Muscle of back (tissue), 11 donors: Measurements from ENCODE around the gene FBXO34. TPM values are rescaled to one million over a fixed set of nuclear protein-coding genes. Genes with fewer than 3 reads are reported as not detected.
A peak's percentile ranks its signal among the peaks of the same experiment; 100 is the strongest.
"Not testable (repeated sequence)": the region's sequence is repeated elsewhere in the genome, so short reads cannot be mapped to it uniquely, and the experiment has no call there.

ENCODE experiments used
- DNase-seq, 3 donors: peaks; one replicate each; pipeline versions ENCODE4 v3.0.0 to v3.0.0-alpha.2; 2013
- polyA plus RNA-seq, 10 donors: library from polyadenylated mRNA; unstranded; fragments of 120-200 nt; gene quantifications; one replicate each; pipeline ENCODE4 v1.2.1, GENCODE V29; 2013; ENCODE audit not compliant: insufficient read length in 10 of 10

FBXO34 gene
- polyA plus RNA-seq, 10 donors: 16.2 to 21.6 (median 19.1) TPM

DNA sequence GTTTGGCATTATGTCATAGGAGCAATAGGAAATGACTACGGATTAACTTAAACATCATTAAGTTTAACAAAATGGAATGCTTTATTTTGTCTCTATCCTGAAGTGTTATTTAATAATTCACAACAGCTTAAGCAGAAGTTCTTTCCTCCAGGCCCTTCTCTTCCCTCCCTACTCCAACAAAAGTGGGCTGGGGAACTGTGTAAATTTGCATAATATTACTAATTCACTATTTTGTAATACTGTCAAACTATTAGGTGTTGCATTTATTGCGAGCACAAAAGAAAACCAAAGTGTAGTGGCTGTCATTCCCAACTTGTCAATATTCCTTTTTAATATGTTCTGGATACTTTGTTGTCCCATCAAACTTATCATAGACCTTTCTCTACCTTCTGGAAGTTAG, 70.6 kb downstream of the FBXO34 start:
- DNase-seq: no peak

- not testable (repeated sequence) for DNase-seq
Measured at GRCh38 chr14:55344582-55345163, 73.5 kb downstream of the FBXO34 start.

DNA sequence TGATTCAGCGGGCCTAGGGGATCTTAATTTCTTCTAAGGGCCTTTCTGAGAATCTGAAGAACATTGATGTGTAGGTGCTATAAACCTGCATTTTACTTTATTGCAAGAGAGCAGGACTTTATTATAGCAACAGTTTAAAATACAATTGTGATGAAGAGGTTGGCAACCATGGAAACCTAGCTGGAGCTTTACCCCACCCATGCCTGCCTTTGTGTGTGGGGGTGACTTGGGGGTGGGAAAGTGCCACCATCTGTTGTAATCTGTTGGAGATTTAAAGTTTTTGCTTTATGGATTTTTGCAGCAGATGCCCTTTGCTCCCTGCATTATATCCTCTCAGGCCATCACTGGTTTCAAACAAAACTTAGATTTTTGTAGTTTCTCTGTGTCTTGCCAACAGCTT, 75.8 kb downstream of the FBXO34 start:
- no peak for DNase-seq

DNA sequence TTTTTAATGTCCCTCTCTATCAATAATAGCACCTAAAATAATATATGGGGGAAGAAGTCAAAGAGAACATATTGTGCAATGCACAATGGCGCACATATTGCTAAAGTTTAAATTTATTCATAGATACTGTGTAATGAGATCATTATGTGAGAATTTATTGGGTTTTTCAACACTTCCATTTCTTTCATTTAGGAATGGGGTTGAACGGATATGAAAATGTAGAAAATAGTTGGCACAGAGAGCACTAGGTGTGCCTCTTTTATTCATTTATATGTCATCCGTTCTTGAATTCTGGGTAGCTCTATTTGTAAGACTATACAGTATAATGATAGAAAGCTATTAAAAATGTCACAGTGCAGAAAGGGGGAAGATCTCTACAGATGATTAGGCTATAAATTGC, 76.5 kb downstream of the FBXO34 start:
- no peak for DNase-seq

- DNase-seq: no peak
Measured at GRCh38 chr14:55348766-55349453, 77.7 kb downstream of the FBXO34 start.

DNA sequence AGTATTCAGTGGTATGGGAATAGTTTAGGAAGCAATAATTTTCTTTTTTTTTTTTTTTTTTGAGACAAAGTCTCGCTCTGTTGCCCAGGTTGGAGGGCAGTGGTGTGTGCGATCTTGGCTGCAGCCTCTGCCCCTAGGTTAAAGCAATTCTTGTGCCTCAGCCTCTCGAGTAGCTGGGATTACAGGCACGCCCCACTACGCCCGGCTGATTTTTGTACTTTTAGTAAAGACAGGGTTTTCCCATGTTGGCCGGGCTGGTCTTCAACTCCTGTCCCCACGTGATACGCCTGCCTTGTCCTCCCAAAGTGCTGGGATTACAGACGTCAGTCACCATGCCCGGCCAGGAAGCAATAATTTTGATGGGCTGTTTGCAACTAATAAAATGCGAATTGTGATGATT, 78.3 kb downstream of the FBXO34 start:
- no peak for DNase-seq

DNA sequence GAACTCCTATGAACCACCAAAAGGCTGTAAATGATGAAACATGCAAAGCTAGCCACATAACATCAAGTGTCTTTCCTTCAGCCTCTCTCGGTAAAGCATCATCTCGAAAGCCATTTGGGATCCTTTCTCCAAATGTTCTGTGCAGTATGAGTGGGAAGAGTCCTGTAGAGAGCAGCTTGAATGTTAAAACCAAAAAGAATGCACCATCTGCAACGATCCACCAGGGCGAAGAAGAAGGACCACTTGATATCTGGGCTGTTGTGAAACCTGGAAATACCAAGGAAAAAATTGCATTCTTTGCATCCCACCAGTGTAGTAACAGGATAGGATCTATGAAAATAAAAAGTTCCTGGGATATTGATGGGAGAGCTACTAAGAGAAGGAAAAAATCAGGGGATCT, 79.2 kb downstream of the FBXO34 start:
- DNase-seq: no peak

DNA sequence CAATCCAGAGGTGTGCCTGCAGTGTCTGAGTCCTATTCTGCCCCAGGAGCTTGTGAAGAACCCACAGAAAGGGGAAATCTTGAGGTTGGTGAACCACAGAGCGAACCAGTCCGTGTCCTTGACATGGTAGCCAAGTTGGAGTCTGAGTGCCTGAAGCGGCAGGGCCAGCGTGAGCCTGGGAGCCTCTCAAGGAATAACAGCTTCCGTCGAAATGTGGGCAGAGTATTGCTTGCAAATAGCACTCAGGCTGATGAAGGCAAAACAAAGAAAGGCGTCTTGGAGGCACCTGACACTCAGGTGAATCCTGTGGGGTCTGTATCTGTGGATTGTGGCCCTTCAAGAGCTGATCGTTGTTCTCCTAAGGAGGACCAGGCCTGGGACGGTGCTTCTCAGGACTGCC, 79.9 kb downstream of the FBXO34 start:
- no peak for DNase-seq

GRCh38 chr14:55352201-55352600, 81.0 kb downstream of the FBXO34 start:
- no peak for DNase-seq

DNA sequence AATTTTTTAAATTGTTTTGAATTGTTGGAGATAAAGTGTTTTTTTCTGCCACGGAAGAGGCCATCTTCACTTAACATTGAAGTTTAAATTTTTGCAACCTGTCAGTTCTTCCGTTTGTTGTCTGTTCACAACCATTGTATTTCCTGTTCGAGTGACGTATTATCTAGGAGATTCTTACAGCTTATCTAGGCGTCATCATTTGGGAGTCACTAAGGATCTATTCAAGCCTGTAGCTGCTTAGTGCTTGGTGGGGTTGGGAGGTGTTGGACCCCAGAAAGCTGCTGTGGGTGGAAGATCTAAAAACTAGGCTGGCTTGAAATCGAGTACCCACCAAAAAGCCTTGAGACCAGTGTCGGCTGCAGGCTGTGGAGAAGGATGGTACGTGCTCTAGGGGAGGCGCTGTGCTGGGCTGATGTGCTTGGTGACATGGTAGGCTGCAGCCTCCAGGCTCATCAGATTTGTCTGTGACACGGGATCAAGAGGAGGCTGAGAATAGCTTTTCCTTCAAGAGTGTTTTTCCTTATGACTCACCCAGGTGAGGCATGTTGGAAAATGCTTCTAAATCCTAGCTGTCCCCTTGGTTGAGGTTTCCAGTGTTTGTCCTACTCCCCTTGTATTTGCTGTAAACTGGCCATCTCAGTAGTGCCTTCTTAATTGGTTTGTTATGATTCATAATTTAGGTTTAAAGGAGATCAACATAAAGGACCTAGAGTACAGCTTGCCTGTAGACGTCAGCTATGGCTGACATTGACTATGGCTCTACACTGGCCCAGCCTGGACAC, 82.7 kb downstream of the FBXO34 start:
- DNase-seq: no peak

DNA sequence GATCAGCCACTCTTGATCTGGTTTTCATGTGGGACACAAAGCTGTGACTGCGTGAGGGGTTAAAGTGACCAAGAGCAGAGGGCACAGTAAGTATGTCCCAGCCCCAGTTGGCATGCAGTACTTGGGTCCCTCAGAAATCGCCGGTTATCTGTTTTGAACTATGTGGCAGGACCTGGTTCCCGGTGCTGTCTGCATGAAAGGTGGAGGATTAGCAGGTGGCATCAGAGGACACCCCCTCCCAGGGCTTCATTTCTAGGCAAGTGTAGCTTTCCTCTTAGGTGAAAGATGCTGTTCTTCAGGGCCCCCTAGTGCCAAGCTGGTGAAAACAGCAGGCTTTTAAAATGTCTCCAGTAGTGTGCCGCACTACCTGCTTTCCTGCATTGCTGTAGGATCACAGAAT, 83.3 kb downstream of the FBXO34 start:
- peak; percentile 24 to 65 (median 42) for DNase-seq

- DNase-seq: no peak
Measured at GRCh38 chr14:55355922-55356321, 84.7 kb downstream of the FBXO34 start.

GRCh38 chr14:55356913-55357312, 85.7 kb downstream of the FBXO34 start:
- DNase-seq: no peak

DNA sequence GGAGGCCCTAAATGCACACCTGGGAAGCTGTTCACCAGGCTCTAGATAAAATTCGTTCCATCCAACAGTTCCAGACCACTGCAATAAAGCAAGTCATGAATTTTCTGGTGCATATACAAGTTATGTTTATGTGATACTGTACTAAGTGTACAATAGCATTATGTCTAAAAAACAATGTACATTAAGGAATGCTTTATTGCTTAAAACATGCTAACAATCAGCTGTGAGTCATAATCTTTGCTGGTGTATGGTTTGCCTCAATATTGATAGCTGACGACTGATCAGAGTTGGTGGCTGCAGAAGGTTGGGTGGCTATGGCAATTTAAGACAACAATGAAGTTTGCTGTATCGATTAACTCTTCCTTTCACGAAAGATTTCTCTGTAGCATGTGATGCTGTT, 88.1 kb downstream of the FBXO34 start:
- DNase-seq: no peak

- DNase-seq: no peak
Measured at GRCh38 chr14:55361190-55361589, 90.0 kb downstream of the FBXO34 start.

DNA sequence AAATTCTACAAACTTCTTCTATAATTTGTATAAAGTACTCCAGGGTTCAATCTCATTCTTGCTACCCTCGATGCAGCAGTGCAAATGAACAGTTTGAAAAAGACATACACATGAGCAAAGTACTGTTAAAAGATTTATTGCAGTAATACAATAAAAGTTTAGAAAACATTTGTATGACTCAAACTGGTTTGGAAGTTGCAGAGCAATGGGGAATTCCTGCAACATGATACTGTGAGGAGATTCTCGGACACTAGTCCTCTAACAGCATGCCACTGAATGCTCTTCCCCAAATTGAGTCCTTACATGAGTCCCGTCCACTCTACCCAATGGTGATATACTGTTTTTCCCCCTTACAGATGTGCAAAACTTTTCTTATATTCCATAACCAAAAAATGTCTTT, 95.0 kb downstream of the FBXO34 start:
- DNase-seq: peak in 2 of 3 donors; percentile 9 to 24

- no peak for DNase-seq
Measured at GRCh38 chr14:55370883-55371455, 99.7 kb downstream of the FBXO34 start.

GRCh38 chr14:55372423-55372822, 101.2 kb downstream of the FBXO34 start:
- no peak for DNase-seq

DNA sequence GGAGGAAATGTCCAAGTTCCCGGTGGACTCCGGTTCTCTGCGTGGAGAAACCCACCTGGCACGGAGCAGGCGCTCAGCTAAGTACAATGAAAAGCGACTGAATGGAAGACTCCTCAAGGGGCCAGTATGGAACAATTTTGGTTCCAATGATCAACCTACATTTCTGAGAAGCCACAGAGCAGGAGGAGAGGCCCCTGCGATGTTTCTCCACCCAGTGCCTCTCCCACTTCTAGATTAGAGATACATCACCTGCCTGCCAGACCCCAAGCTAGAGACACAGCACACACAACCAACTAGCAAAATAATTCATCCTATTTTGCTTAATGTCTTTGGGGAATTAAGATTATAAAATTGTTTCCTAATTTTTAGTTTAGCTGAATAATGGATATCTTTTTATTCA, 101.6 kb downstream of the FBXO34 start:
- DNase-seq: no peak

DNA sequence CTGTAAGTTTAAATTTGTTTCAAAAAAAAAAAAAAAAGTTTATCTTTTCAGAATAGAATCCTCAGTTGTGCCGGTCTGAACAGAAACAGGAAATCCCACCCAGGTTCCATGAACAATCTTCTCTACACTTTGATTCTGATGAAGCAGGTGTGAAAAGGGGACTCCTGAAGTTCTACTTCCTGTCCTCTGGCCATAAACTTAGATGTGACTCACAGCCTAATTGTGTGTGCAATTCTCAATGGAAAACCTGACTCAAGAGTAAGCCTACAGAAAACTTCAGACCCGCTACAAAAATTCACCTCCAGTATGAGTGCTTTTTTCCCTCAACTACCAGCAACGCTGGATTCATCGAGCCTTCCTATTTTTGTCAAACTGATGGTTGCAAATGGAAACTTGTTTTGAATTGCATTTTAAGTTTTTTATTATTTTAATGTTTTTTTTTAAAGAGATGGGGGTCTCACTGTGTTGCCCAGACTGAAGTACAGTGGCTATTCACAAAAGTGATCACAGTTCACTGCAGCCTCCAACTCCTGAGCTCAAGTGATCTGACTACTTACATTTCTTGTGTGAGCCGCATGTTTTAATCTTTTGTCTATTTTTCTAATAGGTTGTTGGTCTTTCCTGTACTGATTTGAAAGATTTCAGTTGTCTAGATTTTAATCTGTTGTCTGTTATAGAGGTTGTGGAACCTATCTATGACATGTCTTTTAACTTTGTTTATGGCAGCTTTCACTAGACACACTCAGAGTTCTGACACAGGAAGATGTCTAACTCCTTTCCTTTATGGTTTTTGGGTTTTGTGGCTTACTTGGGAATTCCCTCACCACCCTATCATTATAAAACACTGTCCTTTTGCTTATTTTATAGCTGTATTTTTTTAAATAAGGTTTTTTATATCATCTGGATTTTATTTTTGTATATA, 102.8 kb downstream of the FBXO34 start:
- DNase-seq: no peak

GRCh38 chr14:55374771-55375170, 103.5 kb downstream of the FBXO34 start:
- DNase-seq: no peak

- DNase-seq: no peak
Measured at GRCh38 chr14:55377236-55377635, 106.0 kb downstream of the FBXO34 start.
